ENCODE measurements around the gene ESPN.
"Not testable (repeated sequence)": the region's sequence is repeated elsewhere in the genome, so short reads cannot be mapped to it uniquely, and the experiment has no call there.

ESPN gene

GRCh38 chr1:6483017-6483760 lies 58.6 kb downstream of the ESPN start:
- DNase-seq (ENCODE audit: low read depth), result no peak

GRCh38 chr1:6483761-6484117 lies 59.2 kb downstream of the ESPN start:
- no peak for DNase-seq (ENCODE audit: low read depth)

- no peak for DNase-seq (ENCODE audit: low read depth)
Measured at GRCh38 chr1:6484826-6485167, 60.2 kb downstream of the ESPN start.

GRCh38 chr1:6485168-6486101 lies 60.9 kb downstream of the ESPN start:
- DNase-seq (ENCODE audit: low read depth), result no peak

GRCh38 chr1:6486433-6487011 lies 61.9 kb downstream of the ESPN start:
- peak; percentile 82 for DNase-seq (ENCODE audit: low read depth)

- DNase-seq (ENCODE audit: low read depth), result no peak
Measured at GRCh38 chr1:6487804-6488484, 63.4 kb downstream of the ESPN start.

GRCh38 chr1:6488602-6489382 lies 64.2 kb downstream of the ESPN start:
- DNase-seq (ENCODE audit: low read depth), result no peak

- no peak for DNase-seq (ENCODE audit: low read depth)
Measured at GRCh38 chr1:6489383-6489765, 64.8 kb downstream of the ESPN start.

- DNase-seq (ENCODE audit: low read depth), result peak; percentile 71
Measured at GRCh38 chr1:6489799-6490180, 65.2 kb downstream of the ESPN start.

- peak; percentile 38 for DNase-seq (ENCODE audit: low read depth)
Measured at GRCh38 chr1:6490181-6491080, 65.9 kb downstream of the ESPN start.

GRCh38 chr1:6491081-6491449 lies 66.5 kb downstream of the ESPN start:
- DNase-seq (ENCODE audit: low read depth), result no peak

GRCh38 chr1:6491480-6491962 lies 66.9 kb downstream of the ESPN start, which contains the start of gene PLEKHG5:
Gene PLEKHG5, minus strand, starts transcription at chr1:6491667. Its CDS starts 14,096 bp downstream, at chr1:6477571.
- DNase-seq (ENCODE audit: low read depth), result no peak

GRCh38 chr1:6491966-6492365 lies 67.4 kb downstream of the ESPN start:
- no peak for DNase-seq (ENCODE audit: low read depth)

- DNase-seq (ENCODE audit: low read depth), result not testable (repeated sequence)
Measured at GRCh38 chr1:6493834-6494223, 69.3 kb downstream of the ESPN start.

- no peak for DNase-seq (ENCODE audit: low read depth)
Measured at GRCh38 chr1:6494627-6495026, 70.1 kb downstream of the ESPN start.

- DNase-seq (ENCODE audit: low read depth), result no peak
Measured at GRCh38 chr1:6495041-6495441, 70.5 kb downstream of the ESPN start.

- DNase-seq (ENCODE audit: low read depth), result no peak
Measured at GRCh38 chr1:6495540-6496364, 71.2 kb downstream of the ESPN start.

GRCh38 chr1:6496365-6496721 lies 71.8 kb downstream of the ESPN start:
- no peak for DNase-seq (ENCODE audit: low read depth)

- no peak for DNase-seq (ENCODE audit: low read depth)
Measured at GRCh38 chr1:6496890-6497214, 72.3 kb downstream of the ESPN start.

Measured in activated T-cell treated with anti-CD3 and anti-CD28 coated beads for 24 hours (primary cell).